ENCODE results near the gene ITGBL1. TPM values are rescaled to one million over a fixed set of nuclear protein-coding genes. Genes with fewer than 3 reads are reported as not detected.

ITGBL1 gene
- total and polyA plus RNA-seq, 2 of the 8 experiments (the other 6 are each of a cell fraction or from before 2014, with no cell fraction given) = not detected

- TF ChIP-seq YY1 (IDR thresholded peaks at IDR 0.05; ENCODE audit: low read depth, low read length) (no peak), POU5F1 (IDR thresholded peaks at IDR 0.05; ENCODE audit: low read depth, low read length) (no peak), CBX8 (IDR thresholded peaks at IDR 0.05; ENCODE audit: borderline replicate concordance, low read depth, low read length) (no peak)
These were observed 299.0 kb downstream of the ITGBL1 start (continued) for GRCh38 chr13:101751488-101751887.
